PC-9 (cell line): Measurements from ENCODE around the gene FMR1NB. TPM values are rescaled to one million over a fixed set of nuclear protein-coding genes. Genes with fewer than 3 reads are reported as not detected.

ENCODE experiments used
- BruUV-seq: library from RNA; stranded (reverse); fragments of 400-500 nt; replicated peaks from 2 replicates; lab custom pipeline; 2021; lab: Mats Ljungman, UMichigan
- CTCF ChIA-PET: fragments of 300-600 bp; sonication (Branson Sonifier 250); formaldehyde crosslinking; loops from one replicate; lab custom pipeline; 2022; ENCODE audit warnings: antibody characterized with exemption; lab: Charles Lee
- POLR2A ChIA-PET: fragments of 300-600 bp; sonication (Branson Sonifier 250); formaldehyde crosslinking; loops from one replicate; lab custom pipeline; 2022; ENCODE audit warnings: antibody characterized with exemption; ENCODE audit not compliant: unreplicated experiment; lab: Charles Lee
- DNase-seq, 2 experiments: peaks; one replicate each; pipeline versions ENCODE4 v3.0.0 to v3.0.0-alpha.2; 2015 to 2022; ENCODE audit warnings: mixed read lengths in 1 of 2
- H2AFZ ChIP-seq: fragments of 200-600 bp; sonication (generic); 2 replicates; pipeline ENCODE4 v1.8.1; 2017; ENCODE audit warnings: antibody characterized with exemption
- H3F3A ChIP-seq: fragments of 200-600 bp; sonication (generic); 2 replicates; pipeline ENCODE4 v1.8.1; 2017; ENCODE audit warnings: antibody characterized with exemption, mild to moderate bottlenecking, low read depth; ENCODE audit not compliant: insufficient read depth
- H3K27ac ChIP-seq: fragments of 200-600 bp; sonication (generic); 2 replicates; pipeline ENCODE4 v1.6.1; 2016; ENCODE audit warnings: mixed run types
- H3K27me3 ChIP-seq: fragments of 200-600 bp; sonication (generic); 2 replicates; pipeline ENCODE4 v1.6.1; 2016; ENCODE audit warnings: low read depth, mixed run types; ENCODE audit not compliant: insufficient read depth
- H3K36me3 ChIP-seq: fragments of 200-600 bp; sonication (generic); 2 replicates; pipeline ENCODE4 v1.6.1; 2016; ENCODE audit warnings: low read depth, mixed run types
- H3K4me1 ChIP-seq: fragments of 200-600 bp; sonication (generic); replicated peaks from 2 replicates; pipeline ENCODE4 v1.6.1; 2016; ENCODE audit warnings: mixed run types; ENCODE audit not compliant: insufficient read depth
- H3K4me2 ChIP-seq: fragments of 200-600 bp; sonication (generic); 2 replicates; pipeline ENCODE4 v1.6.1; 2017; ENCODE audit warnings: mixed run types
- H3K4me3 ChIP-seq: fragments of 200-600 bp; sonication (generic); 2 replicates; pipeline ENCODE4 v1.6.1; 2016; ENCODE audit warnings: mixed run types
- H3K79me2 ChIP-seq: fragments of 200-600 bp; sonication (generic); 2 replicates; pipeline ENCODE4 v1.6.1; 2017; ENCODE audit warnings: low read depth, mixed run types
- H3K9me2 ChIP-seq: fragments of 200-600 bp; sonication (generic); 2 replicates; pipeline ENCODE4 v1.8.1; 2017; ENCODE audit warnings: mild to moderate bottlenecking; ENCODE audit not compliant: insufficient read depth
- H3K9me3 ChIP-seq: fragments of 200-600 bp; sonication (generic); 2 replicates; pipeline ENCODE4 v1.8.1; 2016; ENCODE audit warnings: low read depth; ENCODE audit not compliant: insufficient read depth
- H4K20me1 ChIP-seq: fragments of 200-600 bp; sonication (generic); 2 replicates; pipeline ENCODE4 v1.8.1; 2017; ENCODE audit not compliant: insufficient read depth
- CTCF ChIP-seq: fragments of 200-600 bp; sonication (generic); conservative IDR thresholded peaks from 2 replicates; pipeline ENCODE4 v1.6.1; 2017; ENCODE audit warnings: mixed run types, antibody characterized with exemption, mild to moderate bottlenecking, moderate library complexity
- EZH2 ChIP-seq: fragments of 200-600 bp; sonication (generic); IDR thresholded peaks from 2 replicates; pipeline ENCODE4 v1.8.0; 2017; ENCODE audit warnings: antibody characterized with exemption, low read depth
- intact Hi-C: fragments of 100-400 bp; cut with micrococcal nuclease; formaldehyde crosslinking; loops from one replicate; pipeline ENCODE4 v1.10.0; 2022; ENCODE audit not compliant: unreplicated experiment
- total RNA-seq: library from RNA; stranded (reverse); gene quantifications from 2 replicates; pipeline ENCODE4 v1.2.3, GENCODE V29; 2021

The FMR1NB gene
- total RNA-seq, 1 experiment from 2014 or later: not detected

- no TSS peak for BruUV-seq
- no peak for DNase-seq
- Histone ChIP-seq H3K9me2 (no peaks in the 10 kb centered on the region), H2AFZ (no peak overlapping the region), H3F3A (peaks cover 7% of the 10 kb centered on the region; the same call in 1 of the 2 replicates), H3K79me2 (no peaks in the 10 kb centered on the region), H3K4me1 (peaks cover 16% of the 10 kb centered on the region), H3K27ac (no peak overlapping the region), H3K36me3 (no peaks in the 10 kb centered on the region), H4K20me1 (no peaks in the 10 kb centered on the region), H3K4me3 (no peak overlapping the region), H3K4me2 (no peak overlapping the region), H3K9me3 (no peaks in the 10 kb centered on the region), H3K27me3 (no peaks in the 10 kb centered on the region)
- intact Hi-C loops: no loop called here
- TF ChIP-seq CTCF: no peak
- TF ChIP-seq EZH2: no peak
- ChIA-PET CTCF (no interaction called here), POLR2A (no interaction called here)
These were observed 20.4 kb upstream of the FMR1NB start for GRCh38 chrX:147960722-147961121.

- no peaks in the 10 kb centered on the region for H3K9me2 ChIP-seq
- TF ChIP-seq CTCF (no peak), EZH2 (no peak)
- H3F3A ChIP-seq: peaks cover 7% of the 10 kb centered on the region; the same call in 1 of the 2 replicates
- no peaks in the 10 kb centered on the region for H3K9me3 ChIP-seq
- ChIA-PET POLR2A (no interaction called here), CTCF (no interaction called here)
- no TSS peak for BruUV-seq
- peak in 1 of 2 experiments; percentile 49 for DNase-seq
- no peak overlapping the region for H3K27ac ChIP-seq
- no peaks in the 10 kb centered on the region for H4K20me1 ChIP-seq
- intact Hi-C loops: no loop called here
- 0 out of 2 replicates have a peak, but pooled peaks cover under 1% of the 10 kb centered on the region for H3K27me3 ChIP-seq
- no peaks in the 10 kb centered on the region for H3K79me2 ChIP-seq
- peaks cover 16% of the 10 kb centered on the region for H3K4me1 ChIP-seq
- no peak overlapping the region for H2AFZ ChIP-seq
- H3K36me3 ChIP-seq: no peaks in the 10 kb centered on the region
- no peak overlapping the region for H3K4me3 ChIP-seq
- no peak overlapping the region for H3K4me2 ChIP-seq
These were observed 18.7 kb upstream of the FMR1NB start for GRCh38 chrX:147962476-147962875.

GRCh38 chrX:147978931-147979330, 2.2 kb upstream of the FMR1NB start:
- intact Hi-C loops: loop anchor here (2.0 kb wide), 1 partner anchor 30 kb away; no protein-coding TSS in a partner anchor
- H3K4me3 ChIP-seq: no peak overlapping the region
- ChIA-PET POLR2A (interaction anchor here (0.6 kb wide), 1 partner anchor 55 kb away, joined by 5 read pairs; no protein-coding TSS in a partner anchor), CTCF (interaction anchor here (0.6 kb wide), 2 partner anchors 607 to 1308 kb away, joined by 6 to 11 read pairs; no protein-coding TSS in a partner anchor)
- H3K4me2 ChIP-seq: peak overlapping the region; percentile 23
- no peaks in the 10 kb centered on the region for H3K36me3 ChIP-seq
- no peak for TF ChIP-seq CTCF
- no peak for TF ChIP-seq EZH2
- no peaks in the 10 kb centered on the region for H3K79me2 ChIP-seq
- no peaks in the 10 kb centered on the region; the same call in 1 of the 2 replicates for H3F3A ChIP-seq
- no TSS peak for BruUV-seq
- H3K27me3 ChIP-seq: peaks cover 4% of the 10 kb centered on the region; the same call in 1 of the 2 replicates
- H3K27ac ChIP-seq: no peak overlapping the region
- DNase-seq: peak; percentile 25 to 48
- no peaks in the 10 kb centered on the region for H4K20me1 ChIP-seq
- no peak overlapping the region for H2AFZ ChIP-seq
- H3K4me1 ChIP-seq: no peaks in the 10 kb centered on the region; the same call in 1 of the 2 replicates
- H3K9me2 ChIP-seq: peaks cover 3% of the 10 kb centered on the region; the same call in 1 of the 2 replicates
- no peaks in the 10 kb centered on the region for H3K9me3 ChIP-seq
